IPS-18a (cell line): Measurements from ENCODE around the gene ARL5A.

Experiments used
- H3K27ac ChIP-seq: one replicate; pipeline ENCODE4 v1.5.1; 2013; ENCODE audit warnings: low read length
- H3K27me3 ChIP-seq: one replicate; pipeline ENCODE4 v1.6.1; 2013; ENCODE audit warnings: mild to moderate bottlenecking, low read length; ENCODE audit not compliant: control insufficient read depth, insufficient read depth
- H3K36me3 ChIP-seq: one replicate; pipeline ENCODE4 v1.6.1; 2013; ENCODE audit warnings: low read depth, low read length; ENCODE audit not compliant: control insufficient read depth
- H3K4me1 ChIP-seq: one replicate; pipeline ENCODE4 v1.6.1; 2013; ENCODE audit warnings: low read depth, low read length; ENCODE audit not compliant: control insufficient read depth
- H3K4me3 ChIP-seq: one replicate; pipeline ENCODE4 v1.5.1; 2013; ENCODE audit warnings: low read length
- H3K9ac ChIP-seq: one replicate; pipeline ENCODE4 v1.6.1; 2013; ENCODE audit warnings: mild to moderate bottlenecking, low read length, moderate library complexity
- H3K9me3 ChIP-seq: one replicate; pipeline ENCODE4 v1.6.1; 2013; ENCODE audit warnings: low read depth, low read length; ENCODE audit not compliant: control insufficient read depth

Gene ARL5A

DNA sequence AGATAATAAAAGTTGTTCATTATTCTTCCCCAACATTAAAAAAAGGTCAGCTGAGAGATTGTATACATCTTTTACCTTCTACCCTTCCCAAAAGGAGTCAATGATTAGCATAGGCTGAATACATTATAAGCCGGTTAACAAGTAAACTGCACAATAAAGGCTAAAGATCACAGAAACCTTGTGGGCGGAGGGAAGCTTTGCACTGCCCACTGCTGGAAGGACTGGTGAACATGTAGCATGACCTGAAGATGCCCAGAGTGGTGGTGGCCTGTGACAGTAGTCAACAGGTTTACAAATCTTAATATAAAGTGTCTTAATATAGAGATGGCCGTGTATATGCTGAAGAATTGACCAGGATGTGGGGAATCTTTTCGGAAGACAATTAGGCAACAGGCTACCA, 35.6 kb downstream of the ARL5A start:
- H3K4me1 ChIP-seq: no peaks in the 10 kb centered on the region

DNA sequence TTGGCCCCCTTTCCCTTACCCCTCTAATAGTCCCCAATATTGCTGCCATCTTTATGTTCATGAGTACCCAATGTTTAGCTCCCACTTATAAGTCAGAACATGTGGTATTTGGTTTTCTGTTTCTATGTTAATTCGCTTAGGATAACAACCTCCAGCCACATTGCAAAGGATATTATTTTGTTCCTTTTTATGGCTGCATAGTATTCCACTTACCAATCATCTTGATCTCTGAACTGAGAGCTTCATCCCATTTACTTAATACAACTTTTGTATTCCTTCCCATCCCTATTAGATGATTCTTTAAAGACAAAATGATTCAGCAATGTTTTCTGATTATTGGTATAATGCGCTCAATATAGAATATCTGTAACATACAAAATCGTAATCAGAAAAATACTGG, 36.7 kb downstream of the ARL5A start:
- no peaks in the 10 kb centered on the region for H3K27me3 ChIP-seq

More for the DNA sequence above, 35.6 kb downstream of the ARL5A start:
- H3K4me3 ChIP-seq: no peak overlapping the region
- H3K27ac ChIP-seq: no peak overlapping the region
- no peak overlapping the region for H3K9ac ChIP-seq
- H3K36me3 ChIP-seq: peaks cover 4% of the 10 kb centered on the region
- H3K9me3 ChIP-seq: no peaks in the 10 kb centered on the region
- no peaks in the 10 kb centered on the region for H3K27me3 ChIP-seq

DNA sequence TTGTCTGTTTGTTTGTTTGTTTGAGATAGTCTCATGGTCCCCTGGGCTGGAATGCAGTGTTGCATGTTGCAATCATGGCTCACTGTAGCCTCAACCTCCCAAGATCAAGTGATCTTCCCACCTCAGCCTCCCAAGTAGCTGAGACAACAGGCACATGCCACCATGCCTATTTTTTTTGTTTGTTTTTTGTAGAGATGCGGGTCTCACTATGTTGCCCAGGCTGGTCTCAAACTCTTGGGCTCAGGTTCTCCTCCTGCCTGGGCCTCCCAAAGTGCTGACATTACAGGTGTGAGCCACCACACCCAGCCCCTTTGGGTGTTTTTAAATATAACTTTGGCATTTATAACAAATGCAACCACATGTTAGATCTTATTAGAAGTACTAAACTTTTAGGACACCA, 37.5 kb downstream of the ARL5A start:
- peaks cover 4% of the 10 kb centered on the region for H3K4me1 ChIP-seq
- H3K27ac ChIP-seq: no peak overlapping the region
- H3K27me3 ChIP-seq: no peaks in the 10 kb centered on the region
- no peaks in the 10 kb centered on the region for H3K36me3 ChIP-seq
- H3K4me3 ChIP-seq: no peak overlapping the region
- H3K9me3 ChIP-seq: no peaks in the 10 kb centered on the region
- H3K9ac ChIP-seq: no peak overlapping the region

More for the DNA sequence above, 36.7 kb downstream of the ARL5A start:
- Histone ChIP-seq H3K27ac (no peak overlapping the region), H3K9me3 (no peaks in the 10 kb centered on the region), H3K4me1 (peaks cover under 1% of the 10 kb centered on the region), H3K9ac (no peak overlapping the region), H3K36me3 (peaks cover 4% of the 10 kb centered on the region), H3K4me3 (no peak overlapping the region)

DNA sequence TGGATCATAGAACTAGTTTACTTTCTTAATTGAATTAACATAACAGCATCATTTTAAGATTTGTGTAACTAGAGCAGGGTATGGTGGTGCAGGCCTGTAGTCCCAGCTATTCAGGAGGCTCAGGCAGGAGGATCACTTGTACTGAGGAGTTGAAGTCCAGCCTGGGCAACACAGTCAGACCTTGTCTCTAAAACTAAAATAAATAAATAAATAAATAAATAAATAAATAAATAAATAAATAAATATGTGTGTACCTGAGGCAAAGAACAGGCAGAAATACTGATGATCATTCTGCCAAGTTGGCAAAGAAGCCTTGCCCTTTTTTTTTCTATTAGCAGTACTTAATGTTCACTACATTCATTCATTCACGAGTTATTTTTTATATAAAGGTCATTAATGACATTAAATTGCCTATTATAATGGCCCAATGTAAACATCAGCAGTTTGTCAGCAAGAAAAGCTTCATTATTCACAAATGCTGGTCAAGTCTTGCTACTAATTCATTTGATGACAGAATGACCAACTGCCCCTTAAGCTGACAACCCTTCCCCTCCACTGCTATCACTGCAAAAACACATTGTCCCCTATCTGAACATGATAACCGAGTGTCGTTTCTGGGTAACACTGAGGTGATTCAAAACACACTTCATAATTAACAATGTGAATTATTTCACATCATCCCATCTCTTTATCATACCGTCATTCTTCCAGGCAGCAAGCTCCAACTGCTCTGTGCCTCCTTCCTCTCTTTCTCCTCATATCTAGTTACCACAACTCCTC, 39.0 kb downstream of the ARL5A start:
- H3K9ac ChIP-seq: no peak overlapping the region
- H3K36me3 ChIP-seq: no peaks in the 10 kb centered on the region
- H3K4me1 ChIP-seq: peaks cover 4% of the 10 kb centered on the region
- H3K27me3 ChIP-seq: no peaks in the 10 kb centered on the region
- H3K27ac ChIP-seq: no peak overlapping the region
- no peaks in the 10 kb centered on the region for H3K9me3 ChIP-seq
- H3K4me3 ChIP-seq: no peak overlapping the region

DNA sequence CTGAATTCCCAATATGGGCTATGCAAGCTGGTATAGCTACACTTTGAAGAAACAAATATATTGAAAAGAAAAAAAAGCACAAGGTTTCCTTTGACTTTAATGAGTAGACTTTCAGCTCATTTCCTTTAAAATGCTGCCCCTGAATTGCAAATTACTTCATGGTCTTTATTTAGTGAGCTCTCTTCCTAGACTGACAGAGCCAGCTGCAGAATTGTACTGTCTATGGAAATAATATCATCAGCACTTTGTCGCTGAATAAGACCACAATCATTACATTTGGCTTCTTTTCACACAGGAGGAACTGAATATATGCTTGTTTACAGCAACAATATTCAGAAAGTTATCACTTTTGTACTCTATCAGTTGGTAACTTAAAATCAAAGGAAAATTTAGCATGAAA, 41.7 kb downstream of the ARL5A start:
- Histone ChIP-seq H3K27me3 (no peaks in the 10 kb centered on the region), H3K27ac (no peak overlapping the region), H3K4me3 (no peak overlapping the region), H3K36me3 (no peaks in the 10 kb centered on the region), H3K4me1 (peaks cover 4% of the 10 kb centered on the region), H3K9ac (no peak overlapping the region), H3K9me3 (no peaks in the 10 kb centered on the region)

DNA sequence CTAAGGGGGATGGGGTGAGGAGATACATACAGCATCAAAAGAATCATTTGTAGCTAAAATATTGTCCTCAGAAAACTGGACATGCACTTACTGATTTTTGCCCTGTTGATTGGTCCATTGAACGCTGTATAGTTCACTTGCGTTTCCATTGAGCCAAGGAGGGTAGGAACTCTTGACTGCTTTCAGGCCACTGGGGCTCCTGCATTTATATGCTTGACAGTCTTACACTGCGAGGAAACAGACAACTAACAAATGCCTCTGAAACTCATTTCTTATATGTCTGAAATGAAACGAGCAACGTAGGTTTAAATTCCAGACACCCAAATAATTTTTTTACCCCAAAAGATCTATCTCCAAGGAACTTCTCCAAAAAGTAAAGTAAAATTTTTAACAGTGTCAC, 42.1 kb downstream of the ARL5A start:
- Histone ChIP-seq H3K4me1 (peaks cover 4% of the 10 kb centered on the region), H3K36me3 (no peaks in the 10 kb centered on the region), H3K4me3 (no peak overlapping the region), H3K9me3 (no peaks in the 10 kb centered on the region), H3K27ac (no peak overlapping the region), H3K9ac (no peak overlapping the region), H3K27me3 (no peaks in the 10 kb centered on the region)

DNA sequence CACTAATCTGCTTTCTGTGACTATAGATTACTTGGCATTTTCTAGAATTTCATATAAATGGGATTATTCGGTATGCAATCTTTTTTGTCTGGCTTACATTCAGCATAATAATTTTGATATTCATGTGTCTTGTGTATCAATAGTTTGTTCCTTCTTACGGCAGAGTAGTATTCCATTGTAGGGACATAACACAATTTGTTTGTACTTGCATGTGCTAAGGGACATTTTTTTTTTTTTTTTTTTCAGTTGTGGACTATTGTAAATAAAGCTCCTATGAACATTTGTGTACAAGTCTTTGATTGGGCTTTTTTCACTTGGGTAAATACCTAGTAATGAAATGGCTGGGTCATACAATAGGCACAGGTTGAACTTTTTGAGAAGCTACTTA, 45.1 kb downstream of the ARL5A start:
- Histone ChIP-seq H3K4me1 (peaks cover 4% of the 10 kb centered on the region), H3K36me3 (no peaks in the 10 kb centered on the region), H3K9me3 (no peaks in the 10 kb centered on the region), H3K27me3 (no peaks in the 10 kb centered on the region), H3K27ac (no peak overlapping the region), H3K9ac (no peak overlapping the region), H3K4me3 (no peak overlapping the region)

DNA sequence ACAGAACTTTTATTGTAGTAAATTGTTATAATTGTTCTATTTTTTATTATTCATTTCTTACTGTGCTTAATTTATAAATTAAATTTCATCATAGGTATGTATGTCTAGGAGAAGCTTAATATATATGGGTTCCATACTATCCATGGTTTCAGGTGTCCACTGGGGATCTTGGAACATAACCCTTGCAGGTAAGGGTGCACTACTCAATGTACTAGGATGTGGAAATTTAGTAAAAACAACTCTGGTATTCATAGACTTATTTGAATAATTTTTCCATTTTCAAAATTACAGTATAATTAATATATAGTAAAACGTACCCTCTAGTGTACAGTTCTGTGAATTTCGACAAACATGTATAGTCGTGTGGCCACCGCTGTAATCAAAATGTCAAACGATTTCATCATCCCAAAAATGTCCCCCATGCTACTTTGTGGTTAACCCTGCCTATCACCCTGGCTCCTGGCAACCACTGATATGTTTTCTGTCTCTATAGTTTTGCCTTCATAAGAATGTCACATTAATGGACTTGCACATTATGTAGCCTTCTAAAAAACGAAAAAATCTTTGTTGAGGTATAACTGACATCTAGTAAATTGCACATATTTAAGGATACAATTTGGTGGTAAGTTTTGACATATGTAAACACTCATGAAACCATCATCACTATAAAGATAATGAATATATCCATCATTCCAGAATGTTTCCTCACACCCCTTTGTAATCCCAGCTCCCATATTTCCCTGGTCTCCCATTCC, 45.7 kb downstream of the ARL5A start:
- H3K27ac ChIP-seq: no peak overlapping the region
- H3K9ac ChIP-seq: no peak overlapping the region
- H3K4me3 ChIP-seq: no peak overlapping the region
- H3K27me3 ChIP-seq: no peaks in the 10 kb centered on the region
- H3K36me3 ChIP-seq: no peaks in the 10 kb centered on the region
- H3K4me1 ChIP-seq: peaks cover 4% of the 10 kb centered on the region
- no peaks in the 10 kb centered on the region for H3K9me3 ChIP-seq

DNA sequence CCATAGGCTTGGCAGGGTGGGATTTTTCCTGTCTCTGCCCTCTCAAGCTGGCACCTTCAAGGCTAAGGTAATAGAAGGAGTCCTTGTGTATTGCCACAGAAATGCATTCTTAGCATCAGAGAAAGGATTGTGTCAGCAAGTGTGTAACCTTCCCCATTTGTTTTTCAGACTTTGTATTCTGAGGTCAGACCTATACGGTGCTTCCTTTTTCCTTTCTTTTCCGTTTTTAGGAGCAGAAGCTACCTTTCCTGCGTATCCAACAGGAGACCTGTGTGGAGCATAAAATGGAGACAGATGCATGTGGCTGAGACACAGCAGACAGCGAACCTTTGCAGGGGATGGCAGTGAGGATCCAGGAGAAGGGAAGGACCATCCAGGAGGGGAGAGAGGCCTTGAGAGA, 46.6 kb downstream of the ARL5A start:
- no peaks in the 10 kb centered on the region for H3K36me3 ChIP-seq
- no peak overlapping the region for H3K27ac ChIP-seq
- H3K4me1 ChIP-seq: peaks cover 4% of the 10 kb centered on the region
- no peak overlapping the region for H3K9ac ChIP-seq
- H3K9me3 ChIP-seq: no peaks in the 10 kb centered on the region
- no peaks in the 10 kb centered on the region for H3K27me3 ChIP-seq
- no peak overlapping the region for H3K4me3 ChIP-seq

DNA sequence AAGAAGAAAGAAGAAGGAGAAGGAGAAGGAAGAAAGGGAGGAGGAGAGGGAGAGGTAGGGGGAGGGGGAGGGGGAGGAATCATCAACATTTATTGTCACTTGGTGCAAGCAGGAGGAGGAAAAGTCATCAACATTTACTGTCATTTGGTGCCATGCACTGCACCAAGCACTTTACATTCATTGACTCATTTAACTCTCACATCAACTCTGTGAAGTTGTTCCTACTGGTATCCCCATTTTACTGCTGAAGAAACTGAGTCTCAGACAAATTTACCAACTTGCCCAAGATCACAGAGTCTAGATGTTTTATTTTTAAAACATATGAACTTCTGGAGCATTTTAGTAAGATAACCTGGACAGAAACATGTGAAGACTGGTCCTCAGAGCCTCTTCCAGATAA, 47.3 kb downstream of the ARL5A start:
- Histone ChIP-seq H3K27me3 (no peaks in the 10 kb centered on the region), H3K4me1 (no peaks in the 10 kb centered on the region), H3K36me3 (no peaks in the 10 kb centered on the region)

DNA sequence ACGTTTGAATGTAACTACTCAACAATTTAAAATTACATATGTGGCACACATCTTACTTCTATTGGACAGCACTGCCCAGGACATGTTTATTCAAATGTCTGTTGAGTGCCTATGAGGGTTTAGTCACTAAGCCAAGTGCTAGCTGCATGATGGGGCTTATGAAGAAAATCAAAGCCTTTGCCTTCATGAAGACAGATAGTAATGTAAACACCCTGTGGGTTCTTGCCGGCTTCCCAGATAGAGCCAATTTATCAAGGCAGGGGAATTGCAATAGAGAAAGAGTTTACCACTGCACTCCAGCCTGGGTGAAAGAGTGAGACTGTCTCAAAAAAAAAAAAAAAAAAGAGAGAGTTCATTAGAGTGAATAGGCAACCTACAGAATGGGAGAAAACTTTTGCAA, 50.3 kb downstream of the ARL5A start:
- no peaks in the 10 kb centered on the region for H3K9me3 ChIP-seq
- H3K9ac ChIP-seq: no peak overlapping the region
- H3K27ac ChIP-seq: no peak overlapping the region
- H3K4me3 ChIP-seq: no peak overlapping the region
- no peaks in the 10 kb centered on the region for H3K4me1 ChIP-seq
- no peaks in the 10 kb centered on the region for H3K27me3 ChIP-seq
- H3K36me3 ChIP-seq: no peaks in the 10 kb centered on the region

More for the DNA sequence above, 47.3 kb downstream of the ARL5A start:
- H3K9me3 ChIP-seq: no peaks in the 10 kb centered on the region
- H3K27ac ChIP-seq: no peak overlapping the region
- H3K4me3 ChIP-seq: no peak overlapping the region
- H3K9ac ChIP-seq: no peak overlapping the region

DNA sequence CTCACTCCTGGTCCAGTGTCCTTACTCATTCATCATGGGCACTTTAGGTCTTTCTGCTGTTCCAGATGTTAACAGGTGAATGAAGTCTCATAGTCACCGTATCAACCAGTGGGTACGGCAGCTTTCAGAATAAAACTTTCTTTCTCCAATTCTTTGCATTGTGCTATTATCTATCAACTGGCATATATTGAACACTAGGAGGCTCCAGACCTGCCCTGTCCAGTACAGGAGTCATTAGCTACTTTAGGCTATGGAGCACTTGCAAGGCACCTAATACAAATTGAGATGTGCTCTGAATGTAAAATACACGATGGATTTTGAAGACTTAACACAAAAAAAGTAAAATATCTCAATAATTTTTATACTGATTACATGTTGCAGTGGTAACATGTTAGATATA, 50.7 kb downstream of the ARL5A start:
- no peaks in the 10 kb centered on the region for H3K36me3 ChIP-seq
- H3K4me1 ChIP-seq: no peaks in the 10 kb centered on the region
- no peaks in the 10 kb centered on the region for H3K27me3 ChIP-seq
- H3K9ac ChIP-seq: no peak overlapping the region
- no peak overlapping the region for H3K27ac ChIP-seq
- H3K9me3 ChIP-seq: no peaks in the 10 kb centered on the region
- no peak overlapping the region for H3K4me3 ChIP-seq
